A673 (cell line): Measurements from ENCODE around the gene RSPH1. TPM values are rescaled to one million over a fixed set of nuclear protein-coding genes. Genes with fewer than 3 reads are reported as not detected.

Experiments used
- BruUV-seq: library from RNA; stranded (reverse); fragments of 400-500 nt; replicated peaks from 2 replicates; lab custom pipeline; 2021; lab: Mats Ljungman, UMichigan
- CTCF ChIA-PET: fragments of 300-600 bp; sonication (Branson Sonifier 250); formaldehyde crosslinking; loops from one replicate; lab custom pipeline; 2022; ENCODE audit warnings: antibody characterized with exemption; lab: Charles Lee
- POLR2A ChIA-PET: fragments of 300-600 bp; sonication (Branson Sonifier 250); formaldehyde crosslinking; loops from one replicate; lab custom pipeline; 2022; ENCODE audit warnings: antibody characterized with exemption; ENCODE audit not compliant: low non-redundant PET; lab: Charles Lee
- DNase-seq: peaks from one replicate; pipeline ENCODE4 v3.0.0-alpha.2; 2015; ENCODE audit warnings: low spot score
- H3K27ac ChIP-seq: fragments of 200-600 bp; sonication (generic); 2 replicates; pipeline ENCODE4 v1.5.1; 2016; ENCODE audit warnings: mixed run types, low read depth, mild to moderate bottlenecking, mixed read lengths, antibody characterized with exemption, low read length; ENCODE audit not compliant: poor library complexity, severe bottlenecking
- H3K27me3 ChIP-seq: fragments of 200-600 bp; sonication (generic); replicated peaks from 2 replicates; pipeline ENCODE4 v1.6.1; 2017; ENCODE audit warnings: mixed run types, low read depth, mild to moderate bottlenecking, mixed read lengths, antibody characterized with exemption, low read length; ENCODE audit not compliant: insufficient read depth, poor library complexity
- H3K36me3 ChIP-seq: fragments of 200-600 bp; sonication (generic); 2 replicates; pipeline ENCODE4 v1.6.1; 2016; ENCODE audit warnings: mixed run types, mild to moderate bottlenecking, mixed read lengths, antibody characterized with exemption, low read length; ENCODE audit not compliant: insufficient read depth, poor library complexity, severe bottlenecking
- H3K4me1 ChIP-seq: fragments of 200-600 bp; sonication (generic); 2 replicates; pipeline ENCODE4 v1.6.1; 2017; ENCODE audit warnings: mixed run types, mild to moderate bottlenecking, mixed read lengths, antibody characterized with exemption, low read length; ENCODE audit not compliant: insufficient read depth, poor library complexity, severe bottlenecking
- H3K4me3 ChIP-seq: fragments of 200-600 bp; sonication (generic); 2 replicates; pipeline ENCODE4 v1.5.1; 2016; ENCODE audit warnings: low read depth, mixed run types, mild to moderate bottlenecking, mixed read lengths, low read length; ENCODE audit not compliant: poor library complexity, severe bottlenecking
- H3K9me3 ChIP-seq: fragments of 200-600 bp; sonication (generic); 2 replicates; pipeline ENCODE4 v1.6.1; 2016; ENCODE audit warnings: mixed run types, low read depth, mild to moderate bottlenecking, mixed read lengths, antibody characterized with exemption, low read length; ENCODE audit not compliant: poor library complexity, severe bottlenecking
- EZH2 ChIP-seq: fragments of 200-600 bp; sonication (generic); IDR thresholded peaks from 2 replicates; pipeline ENCODE4 v1.6.1; 2017; ENCODE audit warnings: borderline replicate concordance, low read depth, mild to moderate bottlenecking, mixed read lengths, antibody characterized with exemption, low read length; ENCODE audit not compliant: poor library complexity, severe bottlenecking
- intact Hi-C: fragments of 100-400 bp; cut with micrococcal nuclease; formaldehyde crosslinking; loops from one replicate; pipeline ENCODE4 v1.10.0; 2022; ENCODE audit not compliant: unreplicated experiment
- total RNA-seq: library from RNA; stranded (reverse); gene quantifications from 2 replicates; pipeline ENCODE4 v1.2.3, GENCODE V29; 2021
- TF ChIP-seq, protein P1 (sequence below): fragments of 300-800, 200-600 bp; sonication (generic); conservative IDR thresholded peaks from 2 replicates; pipeline ENCODE4 v1.5.1; 2017; ENCODE audit warnings: low read depth, mild to moderate bottlenecking, antibody characterized with exemption, low read length, moderate library complexity, mixed read lengths

The RSPH1 gene
- total RNA-seq, 1 experiment from 2014 or later, result 0.45 TPM

DNA sequence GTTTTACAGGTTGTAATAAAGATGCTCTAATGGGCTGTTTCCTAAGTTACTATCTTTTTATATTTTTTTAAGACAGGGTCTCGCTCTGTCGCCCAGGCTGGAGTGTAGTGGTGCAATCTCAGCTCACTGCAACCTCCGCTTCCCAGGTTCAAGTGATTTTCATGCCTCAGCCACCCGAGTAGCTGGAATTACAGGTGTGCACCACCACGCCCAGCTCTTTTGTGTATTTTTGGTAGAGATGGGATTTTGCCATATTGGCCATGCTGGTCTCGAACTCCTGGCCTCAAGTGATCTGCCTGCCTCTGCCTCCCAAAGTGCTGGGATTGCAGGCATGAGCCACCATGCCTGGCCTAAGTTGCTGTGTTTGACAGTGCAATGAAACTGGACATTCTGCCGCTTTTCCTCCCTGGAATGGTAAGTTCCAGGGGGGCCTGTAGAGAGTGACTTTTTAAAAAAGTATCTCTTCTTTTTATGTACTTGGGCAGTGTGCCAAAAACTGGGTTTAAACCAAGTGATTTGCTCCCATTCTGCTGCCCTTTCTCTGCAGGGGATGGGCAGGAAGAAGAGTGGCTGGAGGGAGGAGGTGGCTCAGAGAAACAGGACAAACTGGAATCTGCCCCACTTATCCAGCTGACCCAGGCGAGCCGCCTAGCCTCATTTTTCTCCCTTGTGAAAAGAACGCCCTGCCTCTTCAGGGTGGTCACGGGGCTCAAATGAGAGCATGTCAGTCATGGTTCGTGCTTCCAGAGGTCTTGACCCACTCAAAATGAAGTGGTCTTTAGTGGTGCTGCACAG, 19.9 kb upstream of the RSPH1 start:
- peak; percentile 34 for DNase-seq
- peaks cover 13% of the 10 kb centered on the region for H3K4me1 ChIP-seq
- H3K27me3 ChIP-seq, result no peaks in the 10 kb centered on the region
- ChIA-PET POLR2A (no interaction called here), CTCF (no interaction called here)
- no peak overlapping the region for H3K4me3 ChIP-seq
- no peaks in the 10 kb centered on the region for H3K9me3 ChIP-seq
- TF ChIP-seq EZH2, result no peak
- TF ChIP-seq, protein P1, sequence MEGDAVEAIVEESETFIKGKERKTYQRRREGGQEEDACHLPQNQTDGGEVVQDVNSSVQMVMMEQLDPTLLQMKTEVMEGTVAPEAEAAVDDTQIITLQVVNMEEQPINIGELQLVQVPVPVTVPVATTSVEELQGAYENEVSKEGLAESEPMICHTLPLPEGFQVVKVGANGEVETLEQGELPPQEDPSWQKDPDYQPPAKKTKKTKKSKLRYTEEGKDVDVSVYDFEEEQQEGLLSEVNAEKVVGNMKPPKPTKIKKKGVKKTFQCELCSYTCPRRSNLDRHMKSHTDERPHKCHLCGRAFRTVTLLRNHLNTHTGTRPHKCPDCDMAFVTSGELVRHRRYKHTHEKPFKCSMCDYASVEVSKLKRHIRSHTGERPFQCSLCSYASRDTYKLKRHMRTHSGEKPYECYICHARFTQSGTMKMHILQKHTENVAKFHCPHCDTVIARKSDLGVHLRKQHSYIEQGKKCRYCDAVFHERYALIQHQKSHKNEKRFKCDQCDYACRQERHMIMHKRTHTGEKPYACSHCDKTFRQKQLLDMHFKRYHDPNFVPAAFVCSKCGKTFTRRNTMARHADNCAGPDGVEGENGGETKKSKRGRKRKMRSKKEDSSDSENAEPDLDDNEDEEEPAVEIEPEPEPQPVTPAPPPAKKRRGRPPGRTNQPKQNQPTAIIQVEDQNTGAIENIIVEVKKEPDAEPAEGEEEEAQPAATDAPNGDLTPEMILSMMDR, result no peak
- intact Hi-C loops, result no loop called here
- no peak overlapping the region for H3K27ac ChIP-seq
- BruUV-seq, result no TSS peak
- H3K36me3 ChIP-seq, result no peaks in the 10 kb centered on the region

DNA sequence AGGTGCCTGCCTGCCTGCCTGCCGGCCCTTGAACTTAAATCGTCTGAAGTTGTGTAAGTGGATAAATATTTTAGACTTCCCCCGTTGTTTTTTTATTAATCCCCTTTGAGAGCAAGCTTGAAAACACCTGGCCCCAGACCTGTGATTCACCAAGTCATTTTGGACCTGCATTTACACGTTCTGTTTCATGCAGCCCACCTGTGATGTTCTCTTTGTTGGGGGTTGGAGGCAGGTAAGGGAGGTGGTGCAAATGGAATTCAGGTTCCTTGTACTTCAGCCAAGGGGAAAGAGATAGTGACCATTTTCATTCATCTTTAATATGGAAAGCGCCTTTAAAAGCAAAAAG, 18.8 kb upstream of the RSPH1 start:
- BruUV-seq, result no TSS peak
- Histone ChIP-seq H3K36me3 (no peaks in the 10 kb centered on the region), H3K27me3 (no peaks in the 10 kb centered on the region), H3K27ac (no peak overlapping the region), H3K4me1 (peaks cover 13% of the 10 kb centered on the region), H3K9me3 (no peaks in the 10 kb centered on the region), H3K4me3 (peak overlapping the region; percentile 69)
- CTCF ChIA-PET, result no interaction called here
- DNase-seq, result no peak
- no peak for TF ChIP-seq EZH2
- TF ChIP-seq, protein P1, result no peak
- POLR2A ChIA-PET, result no interaction called here
- intact Hi-C loops, result no loop called here

DNA sequence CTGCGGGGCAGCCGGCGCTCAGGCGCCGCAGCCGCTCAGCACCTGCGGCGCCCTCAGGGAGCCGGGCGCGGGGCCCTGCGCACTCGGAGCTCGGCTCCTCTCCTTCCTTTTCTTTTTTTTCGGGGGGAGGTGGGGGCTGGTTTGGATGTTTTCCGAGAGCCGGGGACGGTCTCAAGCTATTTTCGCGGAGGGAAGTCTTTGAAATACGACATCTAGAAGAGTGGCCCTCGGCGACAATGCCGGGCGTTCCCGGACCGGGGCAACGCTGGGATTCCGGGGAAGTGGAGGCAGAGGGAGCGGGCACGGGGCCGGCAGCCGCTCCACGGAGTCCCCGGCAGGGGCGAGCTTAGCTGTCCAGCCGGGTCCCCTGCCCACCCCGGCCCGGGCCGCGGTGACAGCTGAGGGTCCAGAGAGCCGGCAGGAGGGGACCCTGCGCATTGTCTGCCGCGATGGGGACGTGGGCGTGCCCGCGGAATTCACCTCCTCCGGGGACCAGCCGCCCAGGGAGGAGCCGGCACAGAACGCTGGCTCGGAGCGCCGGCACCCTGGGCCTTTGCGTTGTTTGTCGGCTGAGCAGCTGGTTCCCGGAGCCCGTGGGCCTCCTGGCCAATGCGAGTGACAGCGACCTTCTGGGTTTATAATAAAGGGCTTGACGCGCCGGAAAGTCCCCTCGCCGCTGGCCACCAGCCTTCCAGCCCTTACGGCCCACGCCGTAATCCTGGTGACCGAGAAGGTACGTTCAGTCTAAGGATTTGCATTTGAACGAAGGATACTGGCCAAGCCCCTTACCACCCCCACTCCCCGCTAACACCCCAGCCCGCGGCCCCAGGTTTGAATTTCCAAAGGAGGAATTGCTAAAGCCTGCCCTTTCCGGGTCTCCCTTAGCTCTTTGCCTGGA, 18.2 kb upstream of the RSPH1 start:
- peak; percentile 56 for DNase-seq
- ChIA-PET POLR2A (interaction anchor here (0.6 kb wide), 1 partner anchor 140 kb away, joined by 3 read pairs; no protein-coding TSS in a partner anchor), CTCF (no interaction called here)
- Histone ChIP-seq H3K27ac (no peak overlapping the region), H3K4me3 (peak overlapping the region; percentile 69), H3K4me1 (peaks cover 13% of the 10 kb centered on the region), H3K27me3 (no peaks in the 10 kb centered on the region), H3K9me3 (no peaks in the 10 kb centered on the region), H3K36me3 (no peaks in the 10 kb centered on the region)
- no TSS peak for BruUV-seq
- intact Hi-C loops, result no loop called here
- TF ChIP-seq, protein P1, result no peak
- TF ChIP-seq EZH2, result no peak
